ENCODE data around the gene ACTG2. TPM values are rescaled to one million over a fixed set of nuclear protein-coding genes. Genes with fewer than 3 reads are reported as not detected.

The ACTG2 gene
- total RNA-seq, 1 experiment from 2014 or later: 0.23 TPM

DNA sequence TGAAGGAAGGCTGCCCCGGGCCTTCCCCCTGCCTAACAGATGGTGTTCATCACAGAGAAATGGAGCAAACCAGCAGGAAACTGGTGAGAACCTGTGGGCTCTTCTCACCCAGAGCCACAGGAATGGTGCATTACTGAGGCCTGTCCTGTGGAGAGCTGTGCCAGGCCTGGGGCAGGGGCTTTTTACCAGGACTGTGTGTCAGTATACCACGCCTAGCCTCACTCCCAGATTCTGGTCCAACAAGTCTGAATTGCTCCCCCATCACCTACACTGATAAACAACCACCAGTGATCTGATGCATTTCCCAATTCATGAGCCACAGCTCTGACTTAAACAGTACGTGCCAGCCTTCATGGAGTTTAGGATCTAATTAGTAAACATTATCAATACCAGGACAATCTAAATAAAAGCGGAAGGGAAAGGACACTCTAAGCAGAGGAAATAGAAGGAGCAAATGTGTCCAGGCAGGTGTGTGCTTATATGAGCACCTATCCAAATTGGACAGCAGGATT, 24.9 kb downstream of the ACTG2 start:
- intact Hi-C loops (cut with micrococcal nuclease; ENCODE audit: unreplicated experiment) (no loop called here), in situ Hi-C loops (cut with HindIII; ENCODE audit: low pct_unique_long_range_greater_than_20kb, low sequenced_read_pairs) (no loop called here)
- DNase-seq (ENCODE audit: low read depth, low spot score): no peak
- TF ChIP-seq, protein P1, sequence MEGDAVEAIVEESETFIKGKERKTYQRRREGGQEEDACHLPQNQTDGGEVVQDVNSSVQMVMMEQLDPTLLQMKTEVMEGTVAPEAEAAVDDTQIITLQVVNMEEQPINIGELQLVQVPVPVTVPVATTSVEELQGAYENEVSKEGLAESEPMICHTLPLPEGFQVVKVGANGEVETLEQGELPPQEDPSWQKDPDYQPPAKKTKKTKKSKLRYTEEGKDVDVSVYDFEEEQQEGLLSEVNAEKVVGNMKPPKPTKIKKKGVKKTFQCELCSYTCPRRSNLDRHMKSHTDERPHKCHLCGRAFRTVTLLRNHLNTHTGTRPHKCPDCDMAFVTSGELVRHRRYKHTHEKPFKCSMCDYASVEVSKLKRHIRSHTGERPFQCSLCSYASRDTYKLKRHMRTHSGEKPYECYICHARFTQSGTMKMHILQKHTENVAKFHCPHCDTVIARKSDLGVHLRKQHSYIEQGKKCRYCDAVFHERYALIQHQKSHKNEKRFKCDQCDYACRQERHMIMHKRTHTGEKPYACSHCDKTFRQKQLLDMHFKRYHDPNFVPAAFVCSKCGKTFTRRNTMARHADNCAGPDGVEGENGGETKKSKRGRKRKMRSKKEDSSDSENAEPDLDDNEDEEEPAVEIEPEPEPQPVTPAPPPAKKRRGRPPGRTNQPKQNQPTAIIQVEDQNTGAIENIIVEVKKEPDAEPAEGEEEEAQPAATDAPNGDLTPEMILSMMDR (IDR thresholded peaks at IDR 0.05): no peak
- Histone ChIP-seq H3K4me3 (ENCODE audit: low read depth in 2 of 2, low read length in 2 of 2) (no peak overlapping the region), H3K9me3 (ENCODE audit: control insufficient read depth, insufficient read depth, low read depth, low read length) (no peaks in the 10 kb centered on the region), H3K27ac (ENCODE audit: low read length) (no peak overlapping the region), H3K4me1 (ENCODE audit: control insufficient read depth, insufficient read depth, low read length) (no peaks in the 10 kb centered on the region), H3K36me3 (ENCODE audit: control insufficient read depth, insufficient read depth, low read length) (no peaks in the 10 kb centered on the region), H3K27me3 (ENCODE audit: control insufficient read depth, insufficient read depth, low read length) (no peaks in the 10 kb centered on the region)
- no TSS peak for BruUV-seq (replicated peaks)
- CTCF ChIA-PET: interaction anchor here (0.6 kb wide), 1 partner anchor 19 kb away, joined by 6 read pairs; no protein-coding TSS in a partner anchor
- ATAC-seq: no peak
- POLR2A ChIA-PET: no interaction called here

DNA sequence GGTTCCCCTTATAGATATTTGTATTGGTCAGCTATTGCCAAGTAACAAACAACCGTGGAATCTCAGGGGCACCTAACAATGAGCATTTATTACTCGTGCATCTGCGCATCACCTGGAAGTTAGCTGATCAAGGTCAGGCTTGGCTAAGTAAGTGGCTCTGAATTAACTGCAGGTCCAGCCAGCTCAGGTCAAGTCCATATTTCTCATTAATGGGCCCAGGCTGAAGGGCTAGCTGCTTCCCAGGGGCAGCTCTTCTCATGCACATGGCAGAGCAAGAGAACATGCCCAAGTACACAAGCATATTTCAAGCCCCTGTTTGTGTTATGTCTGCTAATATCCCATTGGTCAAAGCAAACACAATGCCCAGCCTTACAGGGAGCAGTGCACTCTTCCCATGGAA, 26.0 kb downstream of the ACTG2 start:
- in situ Hi-C loops (cut with HindIII; ENCODE audit: low pct_unique_long_range_greater_than_20kb, low sequenced_read_pairs): no loop called here
- H3K36me3 ChIP-seq (ENCODE audit: control insufficient read depth, insufficient read depth, low read length): no peaks in the 10 kb centered on the region

More for the DNA sequence above, 26.0 kb downstream of the ACTG2 start:
- no peaks in the 10 kb centered on the region for H3K27me3 ChIP-seq (ENCODE audit: control insufficient read depth, insufficient read depth, low read length)
- BruUV-seq (replicated peaks): no TSS peak
- ChIA-PET POLR2A (no interaction called here), CTCF (no interaction called here)
- TF ChIP-seq, protein P1 (IDR thresholded peaks at IDR 0.05): no peak
- TF ChIP-seq, protein P2, sequence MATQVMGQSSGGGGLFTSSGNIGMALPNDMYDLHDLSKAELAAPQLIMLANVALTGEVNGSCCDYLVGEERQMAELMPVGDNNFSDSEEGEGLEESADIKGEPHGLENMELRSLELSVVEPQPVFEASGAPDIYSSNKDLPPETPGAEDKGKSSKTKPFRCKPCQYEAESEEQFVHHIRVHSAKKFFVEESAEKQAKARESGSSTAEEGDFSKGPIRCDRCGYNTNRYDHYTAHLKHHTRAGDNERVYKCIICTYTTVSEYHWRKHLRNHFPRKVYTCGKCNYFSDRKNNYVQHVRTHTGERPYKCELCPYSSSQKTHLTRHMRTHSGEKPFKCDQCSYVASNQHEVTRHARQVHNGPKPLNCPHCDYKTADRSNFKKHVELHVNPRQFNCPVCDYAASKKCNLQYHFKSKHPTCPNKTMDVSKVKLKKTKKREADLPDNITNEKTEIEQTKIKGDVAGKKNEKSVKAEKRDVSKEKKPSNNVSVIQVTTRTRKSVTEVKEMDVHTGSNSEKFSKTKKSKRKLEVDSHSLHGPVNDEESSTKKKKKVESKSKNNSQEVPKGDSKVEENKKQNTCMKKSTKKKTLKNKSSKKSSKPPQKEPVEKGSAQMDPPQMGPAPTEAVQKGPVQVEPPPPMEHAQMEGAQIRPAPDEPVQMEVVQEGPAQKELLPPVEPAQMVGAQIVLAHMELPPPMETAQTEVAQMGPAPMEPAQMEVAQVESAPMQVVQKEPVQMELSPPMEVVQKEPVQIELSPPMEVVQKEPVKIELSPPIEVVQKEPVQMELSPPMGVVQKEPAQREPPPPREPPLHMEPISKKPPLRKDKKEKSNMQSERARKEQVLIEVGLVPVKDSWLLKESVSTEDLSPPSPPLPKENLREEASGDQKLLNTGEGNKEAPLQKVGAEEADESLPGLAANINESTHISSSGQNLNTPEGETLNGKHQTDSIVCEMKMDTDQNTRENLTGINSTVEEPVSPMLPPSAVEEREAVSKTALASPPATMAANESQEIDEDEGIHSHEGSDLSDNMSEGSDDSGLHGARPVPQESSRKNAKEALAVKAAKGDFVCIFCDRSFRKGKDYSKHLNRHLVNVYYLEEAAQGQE (IDR thresholded peaks at IDR 0.05; ENCODE audit: insufficient read depth in 1 of 2, low read depth in 2 of 2, low read length in 1 of 2): no peak
- TF ChIP-seq TCF7L2 (IDR thresholded peaks at IDR 0.05; ENCODE audit: low read depth, low read length) (no peak), SIN3A (IDR thresholded peaks at IDR 0.05; ENCODE audit: borderline replicate concordance, insufficient read depth, low read depth, low read length) (no peak), POLR2AphosphoS5 (IDR thresholded peaks at IDR 0.05; ENCODE audit: low read depth, low read length) (no peak)
- no peaks in the 10 kb centered on the region for H3K4me1 ChIP-seq (ENCODE audit: control insufficient read depth, insufficient read depth, low read length)
- H3K9me3 ChIP-seq (ENCODE audit: control insufficient read depth, insufficient read depth, low read depth, low read length): no peaks in the 10 kb centered on the region
- H3K27ac ChIP-seq (ENCODE audit: low read length): no peak overlapping the region
- DNase-seq (ENCODE audit: low read depth, low spot score) (no peak), ATAC-seq (no peak)
- no peak overlapping the region for H3K4me3 ChIP-seq (ENCODE audit: low read depth in 2 of 2, low read length in 2 of 2)
- intact Hi-C loops (cut with micrococcal nuclease; ENCODE audit: unreplicated experiment): no loop called here

All from Panc1 (cell line).